Loucy (cell line): ENCODE data around the gene TNNI3K.

Experiments
- H2AFZ ChIP-seq: fragments of 200-600 bp; sonication (generic); 2 replicates; pipeline ENCODE4 v1.6.0; 2016; ENCODE audit warnings: antibody characterized with exemption, mild to moderate bottlenecking, low read length, moderate library complexity
- H3F3A ChIP-seq: fragments of 200-600 bp; 2 replicates; pipeline ENCODE4 v1.6.0; 2016; ENCODE audit warnings: antibody characterized with exemption, low read depth, mild to moderate bottlenecking
- H3K27me3 ChIP-seq: fragments of 200-600 bp; sonication (generic); 2 replicates; pipeline ENCODE4 v1.6.1; 2014; ENCODE audit warnings: low read length, mild to moderate bottlenecking; ENCODE audit not compliant: insufficient read depth, poor library complexity, severe bottlenecking
- H3K36me3 ChIP-seq: fragments of 200-600 bp; sonication (generic); 2 replicates; pipeline ENCODE4 v1.6.1; 2016; ENCODE audit warnings: low read length; ENCODE audit not compliant: insufficient read depth
- H3K4me1 ChIP-seq: fragments of 200-600 bp; sonication (generic); 2 replicates; pipeline ENCODE4 v1.5.1; 2014; ENCODE audit warnings: low read length, mild to moderate bottlenecking; ENCODE audit not compliant: insufficient read depth, poor library complexity, severe bottlenecking
- H3K4me2 ChIP-seq: fragments of 200-600 bp; sonication (generic); 2 replicates; pipeline ENCODE4 v1.6.0; 2014; ENCODE audit warnings: antibody characterized with exemption, low read length, low read depth, mild to moderate bottlenecking; ENCODE audit not compliant: poor library complexity, severe bottlenecking
- H3K4me3 ChIP-seq: fragments of 200-600 bp; sonication (generic); 2 replicates; pipeline ENCODE4 v1.5.1; 2014; ENCODE audit warnings: low read length, mild to moderate bottlenecking, mixed read lengths; ENCODE audit not compliant: poor library complexity, severe bottlenecking
- H3K79me2 ChIP-seq: fragments of 200-600 bp; sonication (generic); 2 replicates; pipeline ENCODE4 v1.6.1; 2014; ENCODE audit warnings: low read length; ENCODE audit not compliant: insufficient read depth
- H3K9ac ChIP-seq: fragments of 200-600 bp; sonication (generic); 2 replicates; pipeline ENCODE4 v1.6.0; 2014; ENCODE audit warnings: mild to moderate bottlenecking, low read depth, low read length, moderate library complexity; ENCODE audit not compliant: poor library complexity, severe bottlenecking
- H3K9me2 ChIP-seq: fragments of 200-600 bp; sonication (generic); replicated peaks from 2 replicates; pipeline ENCODE4 v1.6.1; 2016; ENCODE audit warnings: low read depth, low read length, mixed read lengths
- H3K9me3 ChIP-seq: fragments of 200-600 bp; sonication (generic); 2 replicates; pipeline ENCODE4 v1.6.1; 2014; ENCODE audit warnings: mild to moderate bottlenecking, antibody characterized with exemption, low read length, low read depth; ENCODE audit not compliant: insufficient read depth
- H4K20me1 ChIP-seq: fragments of 200-600 bp; sonication (generic); 2 replicates; pipeline ENCODE4 v1.6.0; 2014; ENCODE audit warnings: antibody characterized with exemption, low read length, mild to moderate bottlenecking; ENCODE audit not compliant: insufficient read depth, poor library complexity, severe bottlenecking
- EZH2phosphoT487 ChIP-seq: fragments of 200-600 bp; IDR thresholded peaks from 2 replicates; pipeline ENCODE4 v1.6.1; 2018; ENCODE audit warnings: antibody characterized with exemption, mild to moderate bottlenecking, moderate library complexity, borderline replicate concordance
- TF ChIP-seq, protein P1 (sequence below): fragments of 200-600 bp; sonication (generic); conservative IDR thresholded peaks from 2 replicates; pipeline ENCODE4 v1.5.1; 2014; ENCODE audit warnings: mild to moderate bottlenecking, antibody characterized with exemption, low read length

TNNI3K gene

DNA sequence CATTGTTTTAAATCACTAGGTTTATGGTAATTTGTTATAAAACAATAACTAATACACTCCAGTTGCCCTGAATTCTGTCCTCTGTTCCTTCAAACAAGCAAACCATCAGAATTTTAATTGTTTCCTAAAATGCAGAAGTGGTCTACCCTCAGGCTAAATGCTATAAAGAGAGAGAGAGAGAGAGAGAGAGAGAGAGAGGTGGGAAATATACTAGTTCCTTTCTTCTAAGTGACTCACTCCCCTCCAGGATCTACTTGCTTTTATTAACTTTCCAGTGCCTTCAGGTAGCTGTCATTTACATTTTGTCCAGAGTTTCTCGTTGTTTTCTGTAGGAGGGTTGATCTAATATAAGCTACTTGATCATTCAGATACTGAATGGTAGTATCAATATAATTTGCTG, 250.8 kb downstream of the TNNI3K start:
- Histone ChIP-seq H3K9me2 (no peaks in the 10 kb centered on the region), H3K9me3 (no peaks in the 10 kb centered on the region), H3K4me1 (no peaks in the 10 kb centered on the region), H3K9ac (no peak overlapping the region), H3K79me2 (no peaks in the 10 kb centered on the region), H3K36me3 (no peaks in the 10 kb centered on the region), H4K20me1 (no peaks in the 10 kb centered on the region), H3K4me2 (no peak overlapping the region), H3K4me3 (no peak overlapping the region), H3K27me3 (no peaks in the 10 kb centered on the region), H2AFZ (no peak overlapping the region), H3F3A (no peaks in the 10 kb centered on the region)
- TF ChIP-seq, protein P1, sequence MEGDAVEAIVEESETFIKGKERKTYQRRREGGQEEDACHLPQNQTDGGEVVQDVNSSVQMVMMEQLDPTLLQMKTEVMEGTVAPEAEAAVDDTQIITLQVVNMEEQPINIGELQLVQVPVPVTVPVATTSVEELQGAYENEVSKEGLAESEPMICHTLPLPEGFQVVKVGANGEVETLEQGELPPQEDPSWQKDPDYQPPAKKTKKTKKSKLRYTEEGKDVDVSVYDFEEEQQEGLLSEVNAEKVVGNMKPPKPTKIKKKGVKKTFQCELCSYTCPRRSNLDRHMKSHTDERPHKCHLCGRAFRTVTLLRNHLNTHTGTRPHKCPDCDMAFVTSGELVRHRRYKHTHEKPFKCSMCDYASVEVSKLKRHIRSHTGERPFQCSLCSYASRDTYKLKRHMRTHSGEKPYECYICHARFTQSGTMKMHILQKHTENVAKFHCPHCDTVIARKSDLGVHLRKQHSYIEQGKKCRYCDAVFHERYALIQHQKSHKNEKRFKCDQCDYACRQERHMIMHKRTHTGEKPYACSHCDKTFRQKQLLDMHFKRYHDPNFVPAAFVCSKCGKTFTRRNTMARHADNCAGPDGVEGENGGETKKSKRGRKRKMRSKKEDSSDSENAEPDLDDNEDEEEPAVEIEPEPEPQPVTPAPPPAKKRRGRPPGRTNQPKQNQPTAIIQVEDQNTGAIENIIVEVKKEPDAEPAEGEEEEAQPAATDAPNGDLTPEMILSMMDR: no peak
- no peak for TF ChIP-seq EZH2phosphoT487

DNA sequence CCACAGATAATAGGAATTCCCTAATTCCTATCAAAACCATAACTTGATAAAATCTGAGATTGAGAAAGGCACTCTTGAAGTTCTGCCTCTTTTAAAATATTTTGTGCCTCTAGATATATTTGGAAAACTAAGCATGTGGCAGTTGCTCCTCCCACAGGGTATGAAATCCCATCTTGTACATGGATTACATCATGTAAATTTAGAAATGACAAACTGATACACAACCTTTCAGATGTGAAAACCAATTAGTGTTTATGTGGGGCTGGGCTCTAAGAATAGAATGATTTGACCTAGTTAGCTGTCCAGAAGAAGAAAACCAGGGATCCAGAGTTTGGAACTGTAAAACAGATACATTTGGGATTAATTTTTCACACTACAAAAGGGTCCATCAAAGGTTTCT, 261.5 kb downstream of the TNNI3K start:
- H3K9me3 ChIP-seq: no peaks in the 10 kb centered on the region
- no peak overlapping the region for H3K9ac ChIP-seq
- no peak overlapping the region for H3K4me3 ChIP-seq
- H3F3A ChIP-seq: no peaks in the 10 kb centered on the region
- H4K20me1 ChIP-seq: no peaks in the 10 kb centered on the region
- no peak for TF ChIP-seq EZH2phosphoT487
- TF ChIP-seq, protein P1: no peak
- no peaks in the 10 kb centered on the region for H3K9me2 ChIP-seq
- no peaks in the 10 kb centered on the region for H3K36me3 ChIP-seq
- no peaks in the 10 kb centered on the region for H3K79me2 ChIP-seq
- no peaks in the 10 kb centered on the region for H3K27me3 ChIP-seq
- H3K4me1 ChIP-seq: no peaks in the 10 kb centered on the region
- H3K4me2 ChIP-seq: no peak overlapping the region
- H2AFZ ChIP-seq: no peak overlapping the region

DNA sequence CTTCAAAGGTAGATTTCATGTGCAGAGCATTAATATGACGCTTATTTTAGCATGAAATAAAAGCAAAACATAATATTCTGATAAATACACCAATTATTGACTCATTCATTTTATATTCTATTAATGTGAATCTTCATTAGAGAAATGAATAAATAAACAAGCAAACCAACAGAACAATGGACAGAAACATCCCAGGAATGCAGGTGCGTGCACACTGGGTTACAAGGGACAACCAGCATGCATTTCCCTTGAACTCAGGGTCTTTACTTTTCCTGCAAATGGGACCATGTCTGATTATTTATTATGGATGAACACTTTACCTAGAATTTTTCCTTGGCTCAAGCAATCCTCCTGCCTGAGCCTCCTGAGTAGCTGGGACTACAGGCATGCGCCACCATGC, 263.7 kb downstream of the TNNI3K start:
- H3K9me2 ChIP-seq: no peaks in the 10 kb centered on the region
- no peaks in the 10 kb centered on the region for H3K9me3 ChIP-seq
- no peaks in the 10 kb centered on the region for H4K20me1 ChIP-seq
- no peaks in the 10 kb centered on the region for H3K79me2 ChIP-seq
- no peak overlapping the region for H2AFZ ChIP-seq
- H3K4me3 ChIP-seq: no peak overlapping the region
- H3K27me3 ChIP-seq: no peaks in the 10 kb centered on the region
- H3K4me2 ChIP-seq: no peak overlapping the region
- H3K36me3 ChIP-seq: no peaks in the 10 kb centered on the region
- no peaks in the 10 kb centered on the region for H3F3A ChIP-seq
- no peaks in the 10 kb centered on the region for H3K4me1 ChIP-seq
- TF ChIP-seq, protein P1: no peak
- TF ChIP-seq EZH2phosphoT487: no peak
- H3K9ac ChIP-seq: no peak overlapping the region
